ENCODE results near the gene VIL1. TPM values are rescaled to one million over a fixed set of nuclear protein-coding genes. Genes with fewer than 3 reads are reported as not detected.

VIL1 gene
- total RNA-seq, 1 experiment from 2014 or later, result 3.0 TPM

DNA sequence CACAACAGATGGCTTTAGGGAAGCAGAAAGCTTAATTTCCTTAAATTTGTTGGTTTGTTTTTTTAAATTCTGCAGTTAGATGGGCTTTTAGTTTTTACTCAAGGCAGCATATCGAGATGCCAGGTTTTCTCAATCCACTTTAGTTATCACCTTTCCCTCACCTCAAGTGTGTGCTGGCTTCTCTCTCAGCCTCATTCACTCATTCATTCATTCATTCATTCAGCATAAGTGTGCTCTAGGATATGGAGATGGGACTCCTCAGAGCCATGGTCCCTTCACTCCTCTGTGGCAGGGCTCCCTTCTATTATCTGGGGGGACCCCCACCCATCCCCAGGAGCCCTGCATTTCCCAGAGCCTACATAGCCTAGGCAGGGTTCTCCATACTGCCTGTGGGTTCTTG, 19.0 kb downstream of the VIL1 start:
- Mint-ChIP-seq H3K27me3 (ENCODE audit: low read depth) (no peaks in the 10 kb centered on the region), H3K9me3 (no peaks in the 10 kb centered on the region), H3K4me1 (no peaks in the 10 kb centered on the region), H3K36me3 (no peaks in the 10 kb centered on the region), H3K4me3 (no peak overlapping the region), H3K27ac (no peak overlapping the region)
- CTCF ChIA-PET, result no interaction called here
- POLR2A ChIA-PET, result no interaction called here
- ATAC-seq (no peak), DNase-seq (ENCODE audit: low spot score) (no peak)
- TF ChIP-seq, protein P1, sequence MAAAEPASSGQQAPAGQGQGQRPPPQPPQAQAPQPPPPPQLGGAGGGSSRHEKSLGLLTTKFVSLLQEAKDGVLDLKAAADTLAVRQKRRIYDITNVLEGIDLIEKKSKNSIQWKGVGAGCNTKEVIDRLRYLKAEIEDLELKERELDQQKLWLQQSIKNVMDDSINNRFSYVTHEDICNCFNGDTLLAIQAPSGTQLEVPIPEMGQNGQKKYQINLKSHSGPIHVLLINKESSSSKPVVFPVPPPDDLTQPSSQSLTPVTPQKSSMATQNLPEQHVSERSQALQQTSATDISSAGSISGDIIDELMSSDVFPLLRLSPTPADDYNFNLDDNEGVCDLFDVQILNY (CRISPR knock-in tag; IDR thresholded peaks at IDR 0.05), result no peak
- TF ChIP-seq, protein P2, sequence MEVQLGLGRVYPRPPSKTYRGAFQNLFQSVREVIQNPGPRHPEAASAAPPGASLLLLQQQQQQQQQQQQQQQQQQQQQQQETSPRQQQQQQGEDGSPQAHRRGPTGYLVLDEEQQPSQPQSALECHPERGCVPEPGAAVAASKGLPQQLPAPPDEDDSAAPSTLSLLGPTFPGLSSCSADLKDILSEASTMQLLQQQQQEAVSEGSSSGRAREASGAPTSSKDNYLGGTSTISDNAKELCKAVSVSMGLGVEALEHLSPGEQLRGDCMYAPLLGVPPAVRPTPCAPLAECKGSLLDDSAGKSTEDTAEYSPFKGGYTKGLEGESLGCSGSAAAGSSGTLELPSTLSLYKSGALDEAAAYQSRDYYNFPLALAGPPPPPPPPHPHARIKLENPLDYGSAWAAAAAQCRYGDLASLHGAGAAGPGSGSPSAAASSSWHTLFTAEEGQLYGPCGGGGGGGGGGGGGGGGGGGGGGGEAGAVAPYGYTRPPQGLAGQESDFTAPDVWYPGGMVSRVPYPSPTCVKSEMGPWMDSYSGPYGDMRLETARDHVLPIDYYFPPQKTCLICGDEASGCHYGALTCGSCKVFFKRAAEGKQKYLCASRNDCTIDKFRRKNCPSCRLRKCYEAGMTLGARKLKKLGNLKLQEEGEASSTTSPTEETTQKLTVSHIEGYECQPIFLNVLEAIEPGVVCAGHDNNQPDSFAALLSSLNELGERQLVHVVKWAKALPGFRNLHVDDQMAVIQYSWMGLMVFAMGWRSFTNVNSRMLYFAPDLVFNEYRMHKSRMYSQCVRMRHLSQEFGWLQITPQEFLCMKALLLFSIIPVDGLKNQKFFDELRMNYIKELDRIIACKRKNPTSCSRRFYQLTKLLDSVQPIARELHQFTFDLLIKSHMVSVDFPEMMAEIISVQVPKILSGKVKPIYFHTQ (CRISPR knock-in tag; IDR thresholded peaks at IDR 0.05), result no peak

DNA sequence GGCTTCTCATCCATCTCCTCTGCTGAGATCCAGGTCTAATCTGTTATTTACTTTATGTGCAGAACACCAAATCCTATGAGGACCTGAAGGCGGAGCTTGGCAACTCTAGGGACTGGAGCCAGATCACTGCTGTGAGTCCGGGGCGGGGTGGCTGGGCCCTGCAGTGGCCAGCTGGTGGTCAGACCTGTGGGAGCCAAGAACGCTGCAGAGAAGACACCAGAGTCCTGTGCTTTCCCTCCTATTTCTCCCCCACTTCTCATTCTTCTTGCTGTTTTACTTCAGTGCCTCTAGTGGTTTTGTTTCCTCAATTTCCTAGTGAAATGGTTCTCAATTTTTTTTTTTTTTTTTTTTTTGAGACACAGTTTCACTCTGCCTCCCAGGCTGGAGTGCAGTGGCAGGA, 19.7 kb downstream of the VIL1 start:
- H3K27ac Mint-ChIP-seq, result no peak overlapping the region; the same call in 1 of the 2 replicates
- ATAC-seq, result no peak
- ChIA-PET CTCF (interaction anchor here (0.6 kb wide), 2 partner anchors 131 to 146 kb away, joined by 3 to 5 read pairs; no protein-coding TSS in a partner anchor), POLR2A (no interaction called here)
- no peaks in the 10 kb centered on the region for H3K27me3 Mint-ChIP-seq (ENCODE audit: low read depth)
- DNase-seq (ENCODE audit: low spot score), result no peak
- H3K4me3 Mint-ChIP-seq, result no peak overlapping the region
- no peaks in the 10 kb centered on the region for H3K4me1 Mint-ChIP-seq
- TF ChIP-seq ZNF317 (CRISPR knock-in tag; IDR thresholded peaks at IDR 0.05; ENCODE audit: borderline replicate concordance, low read depth) (no peak), FOXK1 (CRISPR knock-in tag; IDR thresholded peaks at IDR 0.05) (no peak), ELF4 (CRISPR knock-in tag; IDR thresholded peaks at IDR 0.05; ENCODE audit: low read depth) (no peak), IRF2 (CRISPR knock-in tag; IDR thresholded peaks at IDR 0.05; ENCODE audit: borderline replicate concordance, low read depth) (no peak), ZNF121 (CRISPR knock-in tag; IDR thresholded peaks at IDR 0.05) (no peak), ZNF263 (CRISPR knock-in tag; IDR thresholded peaks at IDR 0.05; ENCODE audit: low read depth) (no peak), ZNF396 (CRISPR knock-in tag; IDR thresholded peaks at IDR 0.05; ENCODE audit: borderline replicate concordance) (no peak), ZNF232 (CRISPR knock-in tag; IDR thresholded peaks at IDR 0.05) (no peak)
- TF ChIP-seq, protein P3, sequence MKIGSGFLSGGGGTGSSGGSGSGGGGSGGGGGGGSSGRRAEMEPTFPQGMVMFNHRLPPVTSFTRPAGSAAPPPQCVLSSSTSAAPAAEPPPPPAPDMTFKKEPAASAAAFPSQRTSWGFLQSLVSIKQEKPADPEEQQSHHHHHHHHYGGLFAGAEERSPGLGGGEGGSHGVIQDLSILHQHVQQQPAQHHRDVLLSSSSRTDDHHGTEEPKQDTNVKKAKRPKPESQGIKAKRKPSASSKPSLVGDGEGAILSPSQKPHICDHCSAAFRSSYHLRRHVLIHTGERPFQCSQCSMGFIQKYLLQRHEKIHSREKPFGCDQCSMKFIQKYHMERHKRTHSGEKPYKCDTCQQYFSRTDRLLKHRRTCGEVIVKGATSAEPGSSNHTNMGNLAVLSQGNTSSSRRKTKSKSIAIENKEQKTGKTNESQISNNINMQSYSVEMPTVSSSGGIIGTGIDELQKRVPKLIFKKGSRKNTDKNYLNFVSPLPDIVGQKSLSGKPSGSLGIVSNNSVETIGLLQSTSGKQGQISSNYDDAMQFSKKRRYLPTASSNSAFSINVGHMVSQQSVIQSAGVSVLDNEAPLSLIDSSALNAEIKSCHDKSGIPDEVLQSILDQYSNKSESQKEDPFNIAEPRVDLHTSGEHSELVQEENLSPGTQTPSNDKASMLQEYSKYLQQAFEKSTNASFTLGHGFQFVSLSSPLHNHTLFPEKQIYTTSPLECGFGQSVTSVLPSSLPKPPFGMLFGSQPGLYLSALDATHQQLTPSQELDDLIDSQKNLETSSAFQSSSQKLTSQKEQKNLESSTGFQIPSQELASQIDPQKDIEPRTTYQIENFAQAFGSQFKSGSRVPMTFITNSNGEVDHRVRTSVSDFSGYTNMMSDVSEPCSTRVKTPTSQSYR (CRISPR knock-in tag; IDR thresholded peaks at IDR 0.05), result no peak
- TF ChIP-seq, protein P4, sequence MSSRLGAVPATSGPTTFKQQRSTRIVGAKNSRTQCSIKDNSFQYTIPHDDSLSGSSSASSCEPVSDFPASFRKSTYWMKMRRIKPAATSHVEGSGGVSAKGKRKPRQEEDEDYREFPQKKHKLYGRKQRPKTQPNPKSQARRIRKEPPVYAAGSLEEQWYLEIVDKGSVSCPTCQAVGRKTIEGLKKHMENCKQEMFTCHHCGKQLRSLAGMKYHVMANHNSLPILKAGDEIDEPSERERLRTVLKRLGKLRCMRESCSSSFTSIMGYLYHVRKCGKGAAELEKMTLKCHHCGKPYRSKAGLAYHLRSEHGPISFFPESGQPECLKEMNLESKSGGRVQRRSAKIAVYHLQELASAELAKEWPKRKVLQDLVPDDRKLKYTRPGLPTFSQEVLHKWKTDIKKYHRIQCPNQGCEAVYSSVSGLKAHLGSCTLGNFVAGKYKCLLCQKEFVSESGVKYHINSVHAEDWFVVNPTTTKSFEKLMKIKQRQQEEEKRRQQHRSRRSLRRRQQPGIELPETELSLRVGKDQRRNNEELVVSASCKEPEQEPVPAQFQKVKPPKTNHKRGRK (CRISPR knock-in tag; IDR thresholded peaks at IDR 0.05; ENCODE audit: borderline replicate concordance), result no peak
- TF ChIP-seq, protein P5, sequence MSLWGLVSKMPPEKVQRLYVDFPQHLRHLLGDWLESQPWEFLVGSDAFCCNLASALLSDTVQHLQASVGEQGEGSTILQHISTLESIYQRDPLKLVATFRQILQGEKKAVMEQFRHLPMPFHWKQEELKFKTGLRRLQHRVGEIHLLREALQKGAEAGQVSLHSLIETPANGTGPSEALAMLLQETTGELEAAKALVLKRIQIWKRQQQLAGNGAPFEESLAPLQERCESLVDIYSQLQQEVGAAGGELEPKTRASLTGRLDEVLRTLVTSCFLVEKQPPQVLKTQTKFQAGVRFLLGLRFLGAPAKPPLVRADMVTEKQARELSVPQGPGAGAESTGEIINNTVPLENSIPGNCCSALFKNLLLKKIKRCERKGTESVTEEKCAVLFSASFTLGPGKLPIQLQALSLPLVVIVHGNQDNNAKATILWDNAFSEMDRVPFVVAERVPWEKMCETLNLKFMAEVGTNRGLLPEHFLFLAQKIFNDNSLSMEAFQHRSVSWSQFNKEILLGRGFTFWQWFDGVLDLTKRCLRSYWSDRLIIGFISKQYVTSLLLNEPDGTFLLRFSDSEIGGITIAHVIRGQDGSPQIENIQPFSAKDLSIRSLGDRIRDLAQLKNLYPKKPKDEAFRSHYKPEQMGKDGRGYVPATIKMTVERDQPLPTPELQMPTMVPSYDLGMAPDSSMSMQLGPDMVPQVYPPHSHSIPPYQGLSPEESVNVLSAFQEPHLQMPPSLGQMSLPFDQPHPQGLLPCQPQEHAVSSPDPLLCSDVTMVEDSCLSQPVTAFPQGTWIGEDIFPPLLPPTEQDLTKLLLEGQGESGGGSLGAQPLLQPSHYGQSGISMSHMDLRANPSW (CRISPR knock-in tag; conservative IDR thresholded peaks at IDR 0.05; ENCODE audit: low read depth), result no peak
- TF ChIP-seq, protein P6, sequence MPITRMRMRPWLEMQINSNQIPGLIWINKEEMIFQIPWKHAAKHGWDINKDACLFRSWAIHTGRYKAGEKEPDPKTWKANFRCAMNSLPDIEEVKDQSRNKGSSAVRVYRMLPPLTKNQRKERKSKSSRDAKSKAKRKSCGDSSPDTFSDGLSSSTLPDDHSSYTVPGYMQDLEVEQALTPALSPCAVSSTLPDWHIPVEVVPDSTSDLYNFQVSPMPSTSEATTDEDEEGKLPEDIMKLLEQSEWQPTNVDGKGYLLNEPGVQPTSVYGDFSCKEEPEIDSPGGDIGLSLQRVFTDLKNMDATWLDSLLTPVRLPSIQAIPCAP (CRISPR knock-in tag; IDR thresholded peaks at IDR 0.05), result no peak
- TF ChIP-seq, protein P7, sequence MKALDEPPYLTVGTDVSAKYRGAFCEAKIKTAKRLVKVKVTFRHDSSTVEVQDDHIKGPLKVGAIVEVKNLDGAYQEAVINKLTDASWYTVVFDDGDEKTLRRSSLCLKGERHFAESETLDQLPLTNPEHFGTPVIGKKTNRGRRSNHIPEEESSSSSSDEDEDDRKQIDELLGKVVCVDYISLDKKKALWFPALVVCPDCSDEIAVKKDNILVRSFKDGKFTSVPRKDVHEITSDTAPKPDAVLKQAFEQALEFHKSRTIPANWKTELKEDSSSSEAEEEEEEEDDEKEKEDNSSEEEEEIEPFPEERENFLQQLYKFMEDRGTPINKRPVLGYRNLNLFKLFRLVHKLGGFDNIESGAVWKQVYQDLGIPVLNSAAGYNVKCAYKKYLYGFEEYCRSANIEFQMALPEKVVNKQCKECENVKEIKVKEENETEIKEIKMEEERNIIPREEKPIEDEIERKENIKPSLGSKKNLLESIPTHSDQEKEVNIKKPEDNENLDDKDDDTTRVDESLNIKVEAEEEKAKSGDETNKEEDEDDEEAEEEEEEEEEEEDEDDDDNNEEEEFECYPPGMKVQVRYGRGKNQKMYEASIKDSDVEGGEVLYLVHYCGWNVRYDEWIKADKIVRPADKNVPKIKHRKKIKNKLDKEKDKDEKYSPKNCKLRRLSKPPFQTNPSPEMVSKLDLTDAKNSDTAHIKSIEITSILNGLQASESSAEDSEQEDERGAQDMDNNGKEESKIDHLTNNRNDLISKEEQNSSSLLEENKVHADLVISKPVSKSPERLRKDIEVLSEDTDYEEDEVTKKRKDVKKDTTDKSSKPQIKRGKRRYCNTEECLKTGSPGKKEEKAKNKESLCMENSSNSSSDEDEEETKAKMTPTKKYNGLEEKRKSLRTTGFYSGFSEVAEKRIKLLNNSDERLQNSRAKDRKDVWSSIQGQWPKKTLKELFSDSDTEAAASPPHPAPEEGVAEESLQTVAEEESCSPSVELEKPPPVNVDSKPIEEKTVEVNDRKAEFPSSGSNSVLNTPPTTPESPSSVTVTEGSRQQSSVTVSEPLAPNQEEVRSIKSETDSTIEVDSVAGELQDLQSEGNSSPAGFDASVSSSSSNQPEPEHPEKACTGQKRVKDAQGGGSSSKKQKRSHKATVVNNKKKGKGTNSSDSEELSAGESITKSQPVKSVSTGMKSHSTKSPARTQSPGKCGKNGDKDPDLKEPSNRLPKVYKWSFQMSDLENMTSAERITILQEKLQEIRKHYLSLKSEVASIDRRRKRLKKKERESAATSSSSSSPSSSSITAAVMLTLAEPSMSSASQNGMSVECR (CRISPR knock-in tag; IDR thresholded peaks at IDR 0.05; ENCODE audit: borderline replicate concordance), result no peak
- H3K36me3 Mint-ChIP-seq, result no peaks in the 10 kb centered on the region
- no peaks in the 10 kb centered on the region for H3K9me3 Mint-ChIP-seq
